Right atrium auricular region (tissue), 2 donors: ENCODE measurements around the gene TDRD7. TPM values are rescaled to one million over a fixed set of nuclear protein-coding genes. Genes with fewer than 3 reads are reported as not detected.

Source experiments
- DNase-seq: peaks from one replicate; pipeline ENCODE4 v3.0.0-alpha.2; 2019; ENCODE audit warnings: low spot score
- H3K27ac ChIP-seq, 2 donors: fragments of 200-600 bp; sonication (generic); 1 replicate in 1 of 2; 2 replicates in 1 of 2; pipeline ENCODE4 v1.5.1; 2016 to 2019
- H3K27me3 ChIP-seq, 2 donors: fragments of 200-600 bp; sonication (generic); one replicate each; pipeline versions ENCODE4 v1.5.1 to v1.6.0; 2017 to 2019
- H3K36me3 ChIP-seq: fragments of 200-600 bp; sonication (generic); one replicate; pipeline ENCODE4 v1.5.1; 2016
- H3K4me1 ChIP-seq, 2 donors: fragments of 200-600 bp; sonication (generic); one replicate each; pipeline versions ENCODE4 v1.5.1 to v1.6.0; 2017 to 2019
- H3K4me3 ChIP-seq, 2 donors: fragments of 200-600 bp; sonication (generic); 1 replicate in 1 of 2; 2 replicates in 1 of 2; pipeline ENCODE4 v1.5.1; 2017 to 2019; ENCODE audit warnings: mild to moderate bottlenecking in 1 of 2, moderate library complexity in 1 of 2
- H3K9me3 ChIP-seq, 2 donors: fragments of 200-600 bp; sonication (generic); one replicate each; pipeline ENCODE4 v1.5.1; 2019
- total RNA-seq, 2 donors: library from RNA; depleted of rRNA; stranded (reverse); fragments of >200 nt; gene quantifications; one replicate each; pipeline ENCODE4 v1.1.0, GENCODE V29; 2016
- TF ChIP-seq, protein P1 (sequence below), 2 donors: fragments of 200-600 bp; sonication (generic); IDR thresholded peaks; one replicate each; pipeline ENCODE4 v1.5.1; 2019; ENCODE audit warnings: antibody characterized with exemption in 2 of 2

Gene TDRD7
- total RNA-seq, 2 donors from 2014 or later: 6.5 to 7.2 TPM

GRCh38 chr9:97475059-97475458 lies 63.2 kb downstream of the TDRD7 start:
- no peaks in the 10 kb centered on the region for H3K27me3 ChIP-seq
- no peak for DNase-seq
- TF ChIP-seq, protein P1, sequence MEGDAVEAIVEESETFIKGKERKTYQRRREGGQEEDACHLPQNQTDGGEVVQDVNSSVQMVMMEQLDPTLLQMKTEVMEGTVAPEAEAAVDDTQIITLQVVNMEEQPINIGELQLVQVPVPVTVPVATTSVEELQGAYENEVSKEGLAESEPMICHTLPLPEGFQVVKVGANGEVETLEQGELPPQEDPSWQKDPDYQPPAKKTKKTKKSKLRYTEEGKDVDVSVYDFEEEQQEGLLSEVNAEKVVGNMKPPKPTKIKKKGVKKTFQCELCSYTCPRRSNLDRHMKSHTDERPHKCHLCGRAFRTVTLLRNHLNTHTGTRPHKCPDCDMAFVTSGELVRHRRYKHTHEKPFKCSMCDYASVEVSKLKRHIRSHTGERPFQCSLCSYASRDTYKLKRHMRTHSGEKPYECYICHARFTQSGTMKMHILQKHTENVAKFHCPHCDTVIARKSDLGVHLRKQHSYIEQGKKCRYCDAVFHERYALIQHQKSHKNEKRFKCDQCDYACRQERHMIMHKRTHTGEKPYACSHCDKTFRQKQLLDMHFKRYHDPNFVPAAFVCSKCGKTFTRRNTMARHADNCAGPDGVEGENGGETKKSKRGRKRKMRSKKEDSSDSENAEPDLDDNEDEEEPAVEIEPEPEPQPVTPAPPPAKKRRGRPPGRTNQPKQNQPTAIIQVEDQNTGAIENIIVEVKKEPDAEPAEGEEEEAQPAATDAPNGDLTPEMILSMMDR (IDR thresholded peaks at IDR 0.05): no peak
- H3K27ac ChIP-seq: no peak overlapping the region
- no peaks in the 10 kb centered on the region for H3K36me3 ChIP-seq
- H3K4me3 ChIP-seq: no peak overlapping the region
- no peaks in the 10 kb centered on the region for H3K9me3 ChIP-seq
- peaks cover 0 to 4% of the 10 kb centered on the region in 2 donors for H3K4me1 ChIP-seq

DNA sequence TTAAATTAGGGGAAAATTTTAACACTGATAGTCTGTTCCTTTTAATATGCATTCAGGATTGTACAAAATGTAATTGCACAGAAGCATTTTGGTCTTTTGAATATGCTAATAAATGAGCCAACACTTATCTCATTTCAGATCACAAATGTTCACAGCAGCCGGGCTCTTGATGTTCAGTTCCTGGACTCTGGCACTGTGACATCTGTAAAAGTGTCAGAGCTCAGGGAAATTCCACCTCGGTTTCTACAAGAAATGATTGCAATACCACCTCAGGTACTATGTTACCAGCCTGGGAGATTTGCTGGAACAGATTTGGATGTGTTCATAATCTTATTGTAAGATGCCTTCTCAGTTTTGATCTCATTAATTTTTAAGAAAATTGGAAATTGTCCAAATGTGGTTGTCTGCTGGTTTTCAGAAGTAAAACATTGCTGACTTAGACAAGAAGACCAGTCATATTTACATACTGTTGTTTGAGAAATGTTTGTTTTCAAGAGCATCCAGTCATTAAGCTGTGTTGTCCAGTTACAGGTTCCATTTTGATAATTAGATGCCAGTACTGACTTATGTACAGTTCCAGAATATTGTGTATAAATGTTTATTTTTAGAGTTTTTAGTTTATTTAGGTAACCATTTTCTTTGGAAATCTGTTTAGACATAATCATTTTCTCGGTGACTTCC lies 66.5 kb downstream of the TDRD7 start:
- Histone ChIP-seq H3K4me1 (peaks cover 0 to 3% of the 10 kb centered on the region in 2 donors), H3K27me3 (no peaks in the 10 kb centered on the region), H3K9me3 (peaks cover 0 to 8% of the 10 kb centered on the region in 2 donors), H3K36me3 (peaks cover 15% of the 10 kb centered on the region), H3K27ac (no peak overlapping the region), H3K4me3 (no peak overlapping the region)
- TF ChIP-seq, protein P1 (IDR thresholded peaks at IDR 0.05): no peak
- DNase-seq: no peak

DNA sequence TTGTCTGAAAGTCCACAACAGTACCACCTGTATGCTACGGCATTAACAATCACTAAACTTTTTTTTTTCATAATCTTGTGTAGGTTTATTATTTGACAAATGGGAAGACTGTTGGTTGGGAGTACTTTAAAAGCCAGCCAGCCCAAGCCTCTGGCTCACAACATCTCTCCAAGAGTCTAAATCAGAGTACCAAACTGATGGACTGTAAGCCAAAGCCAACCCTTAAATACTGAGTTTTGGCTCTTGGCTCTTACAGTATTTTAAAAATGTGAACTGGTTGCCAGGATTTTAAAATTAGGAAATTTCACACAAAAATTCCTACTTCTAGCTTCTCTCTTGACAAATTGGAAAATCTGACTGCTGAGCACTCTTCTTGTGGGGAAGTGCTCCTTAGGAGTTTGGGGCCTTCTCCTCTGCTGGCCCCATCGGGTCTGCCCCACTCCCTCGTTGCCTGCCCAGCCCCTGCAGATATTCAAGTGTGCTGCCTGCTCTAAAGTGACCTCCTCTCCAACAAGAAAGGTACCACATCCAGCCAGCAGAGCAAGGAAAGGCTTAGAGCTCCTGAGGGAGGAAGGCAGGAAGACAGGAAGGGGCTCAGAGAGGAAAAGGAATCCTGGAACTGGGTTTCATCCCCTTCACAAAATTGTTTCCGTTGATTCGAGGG lies 67.7 kb downstream of the TDRD7 start:
- TF ChIP-seq, protein P1 (IDR thresholded peaks at IDR 0.05): no peak
- Histone ChIP-seq H3K9me3 (peaks cover 0 to 8% of the 10 kb centered on the region in 2 donors), H3K4me1 (peaks cover 0 to 3% of the 10 kb centered on the region in 2 donors), H3K4me3 (no peak overlapping the region), H3K27me3 (no peaks in the 10 kb centered on the region), H3K36me3 (peaks cover 16% of the 10 kb centered on the region), H3K27ac (peak overlapping the region in 1 of 2 donors; percentile 49)
- DNase-seq: no peak

GRCh38 chr9:97480174-97480573 lies 68.3 kb downstream of the TDRD7 start:
- H3K27me3 ChIP-seq: no peaks in the 10 kb centered on the region
- peaks cover 0 to 3% of the 10 kb centered on the region in 2 donors for H3K4me1 ChIP-seq
- peak overlapping the region in 1 of 2 donors; percentile 49 for H3K27ac ChIP-seq
- TF ChIP-seq, protein P1 (IDR thresholded peaks at IDR 0.05): no peak
- no peak for DNase-seq
- peaks cover 0 to 8% of the 10 kb centered on the region in 2 donors for H3K9me3 ChIP-seq
- no peak overlapping the region for H3K4me3 ChIP-seq
- H3K36me3 ChIP-seq: peaks cover 16% of the 10 kb centered on the region

DNA sequence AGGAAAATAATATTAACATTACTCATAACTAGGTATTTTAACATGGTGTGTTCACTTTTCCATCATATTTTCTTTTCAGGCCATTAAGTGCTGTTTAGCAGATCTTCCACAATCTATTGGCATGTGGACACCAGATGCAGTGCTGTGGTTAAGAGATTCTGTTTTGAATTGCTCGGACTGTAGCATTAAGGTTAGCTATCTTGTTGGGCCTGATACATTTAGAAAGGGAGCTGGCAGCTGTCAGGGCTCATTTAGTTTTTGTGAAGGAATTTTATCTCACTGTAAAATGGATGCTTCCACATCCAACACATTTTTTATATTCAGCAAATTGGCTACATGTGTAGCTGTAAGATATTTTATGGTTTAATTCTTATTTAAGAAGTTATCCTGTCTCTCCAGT lies 68.9 kb downstream of the TDRD7 start:
- H3K36me3 ChIP-seq: peaks cover 16% of the 10 kb centered on the region
- peaks cover 0 to 3% of the 10 kb centered on the region in 2 donors for H3K4me1 ChIP-seq
- TF ChIP-seq, protein P1 (IDR thresholded peaks at IDR 0.05): no peak
- no peak overlapping the region for H3K4me3 ChIP-seq
- no peaks in the 10 kb centered on the region for H3K27me3 ChIP-seq
- peaks cover 0 to 8% of the 10 kb centered on the region in 2 donors for H3K9me3 ChIP-seq
- no peak for DNase-seq
- H3K27ac ChIP-seq: peak overlapping the region in 1 of 2 donors; percentile 49
